Adrenal gland (tissue), 5 donors: ENCODE data around the gene CYB561A3.

Experiments used
- CTCF ChIP-seq, 6 experiments: fragments of 450-650 bp in 4 of 6; fragments of 200-600 bp in 2 of 6; sonication (generic) in 1 of 6; IDR thresholded peaks; 1 replicate in 5 of 6; 2 replicates in 1 of 6; pipeline versions ENCODE4 v1.5.1 to v1.8.0; 2016 to 2021; ENCODE audit warnings: antibody characterized with exemption in 6 of 6, mild to moderate bottlenecking in 2 of 6, moderate library complexity in 1 of 6
- POLR2A ChIP-seq, 2 donors: fragments of 450-650 bp; IDR thresholded peaks; one replicate each; pipeline ENCODE4 v1.6.1; 2017; ENCODE audit warnings: antibody characterized with exemption in 2 of 2, mild to moderate bottlenecking in 2 of 2, moderate library complexity in 1 of 2
- donor health status: DM: no; HTN: no; CAD: no.

- TF ChIP-seq CTCF (IDR thresholded peaks at IDR 0.05), result no peak
- TF ChIP-seq POLR2A (IDR thresholded peaks at IDR 0.05), result no peak
Measured at GRCh38 chr11:61356706-61357105, 5.0 kb downstream of the CYB561A3 start.
